HCEC 1CT (cell line): ENCODE data around the gene IPCEF1.
"Not testable (repeated sequence)": the region's sequence is repeated elsewhere in the genome, so short reads cannot be mapped to it uniquely, and the experiment has no call there.

Experiments used
- DNase-seq: peaks from one replicate; pipeline ENCODE4 v3.0.0-alpha.2; 2017

The IPCEF1 gene

GRCh38 chr6:154213782-154214181 lies 142.8 kb downstream of the IPCEF1 start:
- no peak for DNase-seq

DNA sequence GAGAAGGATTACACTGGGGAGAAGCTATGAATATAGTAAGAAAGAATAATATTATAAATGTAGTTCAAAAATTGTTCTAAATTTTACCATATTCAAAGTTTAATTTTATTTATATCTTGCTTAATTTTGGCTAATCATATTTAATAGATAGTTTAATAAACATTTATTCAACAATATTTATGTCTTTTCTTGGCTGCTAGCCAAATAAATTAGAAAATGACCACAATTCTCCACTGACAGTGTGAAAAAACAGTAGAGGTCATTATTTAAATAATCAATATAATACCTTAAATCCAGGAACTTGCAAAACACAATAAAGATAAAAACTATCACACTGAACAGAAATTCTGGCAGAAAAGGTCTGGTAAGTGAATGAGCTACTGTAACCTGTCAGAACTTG lies 145.9 kb downstream of the IPCEF1 start:
- no peak for DNase-seq

GRCh38 chr6:154209555-154209954 lies 147.0 kb downstream of the IPCEF1 start:
- DNase-seq, result no peak

DNA sequence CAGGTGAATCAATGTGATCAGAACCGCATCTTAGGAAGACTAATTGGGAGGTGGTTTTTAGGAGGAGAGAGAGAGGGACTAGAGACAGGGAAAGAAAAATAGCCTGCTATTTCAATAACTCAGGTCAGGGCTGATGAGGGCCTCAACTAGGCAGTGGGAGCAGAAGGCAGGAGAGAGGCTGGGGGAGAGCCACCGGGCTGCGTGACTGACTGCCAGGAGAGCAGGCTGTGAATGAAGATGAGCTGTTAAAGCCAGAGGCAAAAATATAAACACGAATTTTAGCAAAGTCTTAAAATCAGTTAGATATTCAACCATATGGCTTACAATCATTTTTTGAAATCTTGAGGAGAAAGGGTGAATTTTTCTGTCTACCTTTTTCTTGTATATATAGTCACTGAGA lies 149.6 kb downstream of the IPCEF1 start:
- no peak for DNase-seq

DNA sequence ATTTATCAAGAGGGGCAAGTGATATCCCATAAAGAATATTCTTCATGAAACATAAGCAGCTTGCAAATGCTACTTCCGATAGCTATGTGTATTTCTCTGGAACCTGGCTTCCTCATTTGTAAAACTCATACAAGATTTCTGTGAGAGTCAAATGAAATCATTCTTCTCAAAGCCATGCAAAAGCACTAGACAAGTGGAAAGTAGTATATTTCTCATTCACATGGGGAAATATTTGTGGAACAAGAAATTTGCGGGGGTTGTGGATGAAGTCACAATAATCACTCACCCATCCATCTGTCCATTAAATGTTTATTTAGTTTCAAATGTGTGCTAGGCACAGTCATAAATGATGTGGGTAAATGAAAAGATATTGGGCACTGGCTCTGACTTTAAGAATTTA lies 150.5 kb downstream of the IPCEF1 start:
- DNase-seq, result no peak

DNA sequence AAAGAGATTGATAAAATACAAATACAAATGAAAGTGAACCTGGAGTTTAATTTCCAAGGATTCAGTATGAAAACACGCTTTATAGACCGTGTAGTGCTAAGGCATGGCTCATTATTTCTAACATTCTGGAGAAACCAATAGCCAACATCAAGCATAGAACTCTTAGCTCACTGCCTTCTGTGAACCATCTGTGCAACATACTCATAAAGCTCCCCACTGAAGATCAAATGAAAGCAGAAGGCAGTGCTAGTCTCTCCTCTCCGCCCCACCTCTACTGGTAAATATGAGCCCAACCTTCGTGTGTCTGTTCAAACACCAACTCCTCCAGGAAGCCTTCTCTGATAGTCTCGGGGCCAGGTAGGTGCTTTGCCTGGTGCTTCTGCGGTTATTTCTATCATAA lies 153.6 kb downstream of the IPCEF1 start:
- DNase-seq, result no peak

GRCh38 chr6:154202339-154202738 lies 154.3 kb downstream of the IPCEF1 start:
- no peak for DNase-seq

- DNase-seq, result not testable (repeated sequence)
Observed at GRCh38 chr6:154201688-154202087, 154.9 kb downstream of the IPCEF1 start.

GRCh38 chr6:154197196-154197860 lies 159.3 kb downstream of the IPCEF1 start:
- DNase-seq, result peak; percentile 11

DNA sequence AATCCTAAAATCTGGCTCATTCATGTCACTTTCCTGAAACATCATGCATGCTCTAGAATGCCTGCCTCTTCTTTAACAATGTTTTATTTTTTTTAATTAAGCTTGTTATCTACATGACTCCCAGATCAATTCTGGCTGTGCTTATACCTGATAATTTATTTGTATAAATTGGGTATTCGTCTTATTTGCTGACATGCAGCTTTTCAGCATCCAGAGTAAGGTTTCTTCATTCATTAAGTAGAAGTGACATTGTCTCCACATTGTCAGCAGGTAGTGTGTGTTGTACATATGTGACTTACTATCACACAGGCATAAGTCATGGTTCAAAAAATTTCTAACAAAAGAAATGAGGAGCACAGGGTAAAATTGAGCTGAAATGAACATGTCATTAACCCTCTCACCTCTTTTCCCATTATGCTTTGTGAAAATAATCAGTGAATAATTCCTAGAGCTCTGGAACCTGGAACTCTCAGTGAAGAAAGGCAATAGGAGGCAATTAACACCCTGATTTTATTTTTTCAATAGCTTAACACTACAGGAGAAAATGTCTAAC lies 160.2 kb downstream of the IPCEF1 start:
- DNase-seq, result no peak

DNA sequence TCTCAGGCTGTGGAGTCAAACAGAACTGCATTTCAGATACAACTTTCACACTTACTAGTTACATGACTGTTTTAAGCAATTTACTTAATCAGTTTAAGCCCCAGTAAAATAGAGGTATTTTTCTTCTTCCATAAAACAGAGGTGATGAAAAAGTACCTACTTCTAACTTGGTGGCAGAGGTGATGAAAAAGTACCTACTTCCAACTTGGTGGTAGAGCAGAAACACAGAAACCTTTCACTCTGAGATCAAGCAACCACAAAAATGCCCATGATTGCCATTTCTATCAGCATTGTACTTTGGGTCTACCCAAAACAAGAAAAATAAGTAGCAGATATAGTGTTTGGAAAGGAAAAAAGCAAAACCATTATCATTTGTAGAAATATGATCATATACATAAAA lies 168.9 kb downstream of the IPCEF1 start:
- DNase-seq, result no peak

DNA sequence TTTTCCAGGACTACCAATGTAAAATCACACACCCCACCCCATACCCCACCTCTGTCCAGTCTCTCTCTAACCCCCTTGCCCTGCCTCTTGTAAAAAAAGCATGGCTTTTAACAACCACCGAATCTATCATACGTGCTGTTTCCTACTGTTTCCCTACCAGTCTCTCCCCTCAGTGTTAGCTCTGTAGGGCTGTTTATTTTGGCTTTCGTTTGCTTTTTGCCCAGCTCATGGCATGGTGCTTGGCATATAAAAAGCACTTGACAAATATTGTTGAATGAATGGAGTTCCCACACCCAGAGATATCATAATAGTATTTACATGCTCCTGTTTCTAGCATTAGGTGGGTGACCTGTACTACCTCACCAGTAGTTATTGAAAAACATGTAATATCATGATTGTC lies 169.4 kb downstream of the IPCEF1 start:
- no peak for DNase-seq

- no peak for DNase-seq
Observed at GRCh38 chr6:154179434-154179833, 177.2 kb downstream of the IPCEF1 start.

- DNase-seq, result not testable (repeated sequence)
Observed at GRCh38 chr6:154172393-154172792, 184.2 kb downstream of the IPCEF1 start.

DNA sequence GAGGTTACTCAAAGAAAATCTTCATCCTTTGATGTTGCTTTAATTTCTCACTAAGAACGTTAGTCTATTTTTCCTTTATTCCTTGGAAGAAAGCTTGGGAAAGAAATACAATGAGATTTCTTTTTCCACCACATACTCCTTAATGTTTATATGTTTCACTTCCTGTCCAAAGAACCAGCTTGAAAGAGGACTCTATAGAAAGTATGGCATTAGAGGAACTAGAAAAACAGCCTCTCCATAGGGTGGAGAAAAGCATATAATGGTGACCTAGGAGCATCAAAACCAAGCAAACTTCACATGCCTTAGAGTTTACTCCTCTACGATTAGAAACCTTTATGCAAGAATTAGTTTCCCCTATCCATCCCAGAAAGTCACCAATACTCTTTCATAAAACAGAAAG lies 186.5 kb downstream of the IPCEF1 start:
- no peak for DNase-seq

DNA sequence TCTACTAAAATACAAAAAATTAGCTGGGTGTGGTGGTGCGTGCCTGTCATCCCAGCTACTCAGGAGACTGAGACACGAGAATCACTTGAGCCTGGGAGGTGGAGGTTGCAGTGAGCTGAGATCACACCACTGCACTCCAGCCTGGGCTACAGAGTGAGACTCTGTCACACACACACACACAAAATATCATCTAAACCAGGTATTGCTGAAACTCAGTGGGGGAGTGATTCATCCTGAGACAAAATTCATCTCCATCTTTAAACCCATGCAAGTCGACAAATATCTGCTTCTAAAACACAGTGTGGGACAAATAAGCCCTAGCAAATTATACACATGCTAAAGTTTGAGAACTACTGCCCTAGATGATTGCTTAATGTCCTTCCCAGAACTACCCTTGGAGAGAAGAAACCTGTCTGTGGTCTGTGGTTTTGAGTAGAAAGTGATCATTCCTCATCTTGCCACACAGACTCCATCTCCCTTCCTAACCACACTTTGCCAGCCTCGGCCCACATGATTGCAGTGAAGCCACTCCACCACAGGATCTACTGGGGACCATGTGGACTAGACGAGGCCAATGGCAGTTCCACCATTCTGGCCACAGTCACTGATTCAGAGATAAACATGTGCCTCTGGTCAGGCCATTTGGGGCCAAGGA lies 187.3 kb downstream of the IPCEF1 start:
- no peak for DNase-seq

DNA sequence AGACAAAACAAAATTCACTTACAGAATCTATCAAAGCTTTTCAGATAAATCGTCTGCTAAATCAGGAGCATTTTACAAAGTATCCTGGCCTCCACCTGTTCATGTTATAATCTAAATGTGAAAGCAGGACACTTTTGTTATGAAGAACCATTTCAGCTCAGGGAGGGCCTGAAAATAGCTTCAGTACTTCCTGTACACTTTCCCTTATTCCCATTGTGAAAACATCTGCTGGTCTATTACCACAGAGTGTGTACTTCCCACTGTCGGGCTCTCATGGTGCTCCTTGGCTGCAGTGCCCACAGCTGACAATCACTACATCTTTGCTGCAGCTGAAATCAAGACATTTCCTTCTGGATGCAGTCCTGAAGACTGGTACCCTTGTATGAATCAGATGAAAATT lies 189.5 kb downstream of the IPCEF1 start:
- no peak for DNase-seq

GRCh38 chr6:154166140-154166539 lies 190.5 kb downstream of the IPCEF1 start:
- DNase-seq, result no peak

DNA sequence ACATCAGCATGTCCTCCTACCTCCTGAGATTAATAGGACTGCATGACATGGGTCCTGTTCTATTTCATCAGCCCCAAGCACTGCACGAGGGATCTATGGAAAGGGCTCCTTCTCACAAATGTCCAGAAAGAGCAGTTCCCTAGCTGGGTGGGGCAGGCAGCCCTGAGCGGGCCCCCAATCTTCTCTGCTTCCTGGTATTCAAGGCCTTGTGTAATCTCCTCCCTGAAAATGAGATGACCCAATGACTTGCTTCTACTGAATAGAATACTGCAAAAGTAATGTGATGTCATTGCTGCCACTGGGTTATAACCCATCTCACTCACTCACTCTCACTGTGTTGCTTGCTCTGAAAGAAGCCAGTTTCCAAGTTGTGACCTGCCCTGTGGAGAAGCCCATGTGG lies 191.1 kb downstream of the IPCEF1 start:
- DNase-seq, result no peak

DNA sequence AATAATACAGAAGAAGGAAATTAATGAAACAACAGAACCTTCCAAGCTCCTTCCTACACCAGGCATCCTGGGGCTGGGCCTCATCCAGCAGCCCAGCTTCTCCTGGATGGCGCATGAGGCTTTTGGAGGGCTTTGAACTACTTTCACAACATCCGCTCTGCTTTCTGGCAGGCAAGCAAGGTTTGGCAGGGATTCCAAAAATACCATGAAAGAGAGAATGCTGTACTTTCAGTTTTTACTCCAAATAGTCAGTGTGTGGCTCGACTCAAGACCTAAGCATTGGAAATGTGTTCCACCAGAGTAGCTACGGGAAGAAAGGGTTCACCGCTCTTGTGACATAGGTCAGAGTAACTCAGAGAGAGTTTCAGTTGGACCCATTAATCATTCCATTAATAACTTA lies 192.2 kb downstream of the IPCEF1 start:
- peak; percentile 22 for DNase-seq

GRCh38 chr6:154161689-154162088 lies 194.9 kb downstream of the IPCEF1 start:
- no peak for DNase-seq

- DNase-seq, result no peak
Observed at GRCh38 chr6:154159126-154159525, 197.5 kb downstream of the IPCEF1 start.

GRCh38 chr6:154157706-154158105 lies 198.9 kb downstream of the IPCEF1 start:
- no peak for DNase-seq

- DNase-seq, result no peak
Observed at GRCh38 chr6:154157082-154157481, 199.5 kb downstream of the IPCEF1 start.
